SHP77 (cell line): ENCODE measurements around the gene KRT2.

Experiments used
- DNase-seq, 2 experiments: peaks; one replicate each; lab custom pipeline; 2025; lab: John Stamatoyannopoulos, UW

The KRT2 gene

GRCh38 chr12:52651726-52652261, at the start of gene KRT2:
KRT2 (minus strand) TSS chr12:52652211; CDS start chr12:52652142, 69 bp downstream.
- DNase-seq = no peak

GRCh38 chr12:52701281-52701680, 49.3 kb upstream of the KRT2 start:
- no peak for DNase-seq

DNA sequence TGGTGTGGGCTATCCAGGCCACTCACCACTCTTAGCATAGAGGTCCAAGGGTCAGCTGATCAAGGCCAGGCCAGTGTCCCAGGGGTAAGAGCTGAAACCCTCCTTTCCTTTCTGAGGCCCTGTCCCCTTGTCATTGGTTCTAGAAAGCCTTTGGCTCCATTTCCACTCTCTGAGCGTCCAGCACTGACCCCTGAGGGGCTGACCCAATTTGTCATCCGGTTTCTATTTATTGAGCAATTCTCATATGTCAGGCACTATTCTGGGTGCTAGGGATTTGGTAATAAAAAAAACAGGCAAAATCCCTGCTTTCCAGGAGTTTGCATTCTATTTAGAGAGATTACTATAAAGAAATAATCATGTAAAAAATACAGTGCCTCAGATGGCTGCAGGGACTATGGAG, 47.9 kb upstream of the KRT2 start:
- DNase-seq = no peak

GRCh38 chr12:52699373-52699772, 47.4 kb upstream of the KRT2 start:
- no peak for DNase-seq

DNA sequence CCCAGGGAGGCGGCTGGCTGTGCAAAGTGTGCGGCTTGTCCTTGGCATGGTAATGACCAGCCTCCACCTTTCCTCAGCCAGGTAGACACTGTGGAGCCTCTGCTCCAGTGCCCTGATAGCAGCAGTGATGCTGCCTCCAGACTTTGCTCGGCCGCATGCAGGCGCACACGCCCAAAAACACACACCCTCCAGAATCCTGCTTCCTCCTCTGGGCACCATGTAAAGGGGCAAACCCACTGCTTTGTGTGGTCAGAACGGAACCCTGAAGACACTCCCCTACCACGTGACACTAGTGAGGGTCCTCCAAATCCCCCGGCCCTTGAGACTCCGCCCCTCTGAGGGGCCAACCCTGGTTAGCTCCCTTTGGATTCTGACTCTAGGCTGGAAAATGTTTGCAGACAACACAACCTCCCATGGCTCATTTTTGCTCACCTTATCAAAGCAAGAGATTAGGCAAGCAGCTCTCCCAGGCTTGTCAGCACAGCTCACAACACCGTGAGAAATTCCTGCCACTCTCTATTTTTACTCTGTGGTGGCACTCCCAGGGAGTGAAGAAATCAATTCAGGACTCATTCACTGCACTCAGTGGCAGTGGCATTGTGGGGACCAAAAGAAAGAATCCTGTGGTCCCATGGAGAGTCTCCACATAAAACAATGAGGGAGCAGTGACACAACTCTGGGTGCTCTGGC, 46.8 kb upstream of the KRT2 start:
- DNase-seq = no peak

DNA sequence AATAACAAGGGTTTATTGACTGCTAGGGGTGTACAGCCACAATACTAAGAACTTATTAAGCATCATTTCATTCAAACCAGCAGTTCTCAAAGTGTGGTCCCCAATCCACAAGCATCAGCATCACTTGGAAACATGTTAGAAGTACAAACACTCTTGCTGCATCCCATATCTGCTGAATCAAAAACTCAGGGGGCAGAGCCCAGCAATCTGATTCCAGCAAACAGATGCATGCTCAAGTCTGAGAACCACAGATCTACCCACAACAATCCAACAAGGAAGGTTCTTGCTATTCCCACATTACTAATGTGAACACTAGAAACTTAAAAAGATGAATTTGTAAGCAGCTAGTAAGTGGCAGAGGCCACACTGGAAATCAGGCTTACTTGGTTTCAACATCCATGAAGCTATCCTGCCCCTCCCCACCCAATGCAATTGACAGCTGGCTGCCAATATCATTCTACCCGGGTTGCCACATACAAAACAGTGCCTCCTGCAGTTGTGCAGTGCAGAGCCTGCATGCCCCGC, 45.1 kb upstream of the KRT2 start:
- no peak for DNase-seq

- no peak for DNase-seq
Measured at GRCh38 chr12:52696588-52696987, 44.6 kb upstream of the KRT2 start.

- no peak for DNase-seq
Measured at GRCh38 chr12:52695039-52695438, 43.0 kb upstream of the KRT2 start.

DNA sequence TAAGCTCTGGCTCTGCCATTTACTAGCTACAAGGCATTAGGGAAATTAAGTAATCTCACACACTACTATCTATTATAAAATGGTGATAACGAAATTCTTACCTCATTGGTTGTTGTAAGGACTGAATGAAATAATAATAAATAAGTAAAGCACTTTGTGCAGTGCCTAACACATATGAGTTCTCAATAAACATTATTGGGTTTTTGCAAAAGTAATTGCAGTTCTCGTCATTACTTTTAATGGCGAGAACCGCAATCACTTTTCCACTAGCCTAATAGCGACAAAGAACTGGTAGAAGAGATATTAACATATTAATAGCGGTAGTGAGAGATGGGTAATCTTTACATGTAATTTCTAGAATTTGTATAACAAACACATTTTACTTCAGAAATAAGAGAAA, 42.1 kb upstream of the KRT2 start:
- no peak for DNase-seq

- no peak for DNase-seq
Measured at GRCh38 chr12:52693261-52693660, 41.2 kb upstream of the KRT2 start.

DNA sequence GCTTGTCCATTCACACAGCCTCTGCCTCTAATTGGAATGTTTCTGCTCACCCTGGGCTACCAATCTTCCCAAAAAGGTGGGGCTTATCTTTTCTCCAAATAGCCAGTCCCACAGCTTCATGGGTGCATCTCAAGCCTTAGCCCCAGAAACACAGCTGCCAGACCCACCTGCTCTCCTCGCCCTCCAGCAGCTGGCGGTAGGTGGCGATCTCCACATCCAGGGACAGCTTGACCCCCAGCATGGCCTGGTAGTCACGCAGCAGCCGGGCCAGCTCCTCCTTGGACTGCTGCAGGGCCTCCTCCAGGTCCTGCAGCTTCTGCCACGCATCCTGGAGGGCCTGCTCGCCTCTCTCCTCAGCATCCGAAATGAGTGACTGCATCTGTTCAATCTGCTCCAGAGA, 40.2 kb upstream of the KRT2 start:
- peak; percentile 6 to 12 for DNase-seq

DNA sequence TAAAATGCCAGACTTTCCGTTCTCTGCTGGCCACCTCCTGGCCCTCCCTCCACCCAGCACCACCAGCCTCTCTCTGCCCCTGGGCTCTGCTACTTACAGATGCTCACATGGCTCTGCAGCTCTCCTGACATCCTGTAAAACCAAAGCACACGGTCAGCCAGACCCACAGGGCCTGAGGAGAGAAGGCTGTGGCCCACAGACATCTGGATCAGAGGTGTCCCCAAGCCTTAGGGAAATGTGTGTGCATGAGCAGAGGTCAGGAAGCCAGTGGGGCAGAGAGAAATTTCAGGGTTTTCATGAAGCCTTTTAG, 39.8 kb upstream of the KRT2 start:
- no peak for DNase-seq

DNA sequence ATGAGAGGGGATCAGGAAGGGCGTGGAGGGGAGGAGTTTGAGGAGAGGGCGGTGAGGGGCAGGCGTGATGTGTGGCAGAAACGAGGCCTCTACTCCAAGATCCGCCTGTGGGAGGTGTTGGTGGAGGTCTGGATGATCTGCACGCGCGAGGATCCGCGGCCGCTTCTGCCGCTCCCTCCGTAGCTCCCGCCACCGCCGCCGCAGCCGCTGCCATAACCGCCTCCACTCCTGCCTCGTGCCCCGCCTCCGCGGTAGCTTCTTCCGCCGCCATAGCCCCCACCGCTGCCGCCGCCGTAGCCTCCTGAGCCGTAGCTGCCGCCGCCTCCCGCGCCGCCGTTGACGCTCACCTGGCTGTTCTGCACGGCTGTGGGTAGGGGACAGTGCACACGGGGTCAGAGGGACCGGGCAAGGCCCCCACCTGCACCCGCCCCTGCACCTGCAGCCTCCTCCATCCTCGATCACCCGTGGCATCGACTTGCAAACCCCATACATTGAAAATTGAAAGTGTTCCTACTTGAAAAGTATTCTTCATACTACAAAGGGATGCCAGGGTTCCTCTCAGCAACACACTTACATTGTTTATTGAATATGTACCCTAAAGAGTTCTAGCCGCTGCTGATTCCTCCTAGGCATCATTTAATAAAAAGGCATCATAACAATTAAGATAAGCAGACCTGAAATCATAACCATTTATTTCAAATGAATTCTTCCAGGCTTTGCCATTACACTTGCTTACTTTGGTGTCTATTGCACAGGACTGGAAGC, 39.2 kb upstream of the KRT2 start:
- no peak for DNase-seq

DNA sequence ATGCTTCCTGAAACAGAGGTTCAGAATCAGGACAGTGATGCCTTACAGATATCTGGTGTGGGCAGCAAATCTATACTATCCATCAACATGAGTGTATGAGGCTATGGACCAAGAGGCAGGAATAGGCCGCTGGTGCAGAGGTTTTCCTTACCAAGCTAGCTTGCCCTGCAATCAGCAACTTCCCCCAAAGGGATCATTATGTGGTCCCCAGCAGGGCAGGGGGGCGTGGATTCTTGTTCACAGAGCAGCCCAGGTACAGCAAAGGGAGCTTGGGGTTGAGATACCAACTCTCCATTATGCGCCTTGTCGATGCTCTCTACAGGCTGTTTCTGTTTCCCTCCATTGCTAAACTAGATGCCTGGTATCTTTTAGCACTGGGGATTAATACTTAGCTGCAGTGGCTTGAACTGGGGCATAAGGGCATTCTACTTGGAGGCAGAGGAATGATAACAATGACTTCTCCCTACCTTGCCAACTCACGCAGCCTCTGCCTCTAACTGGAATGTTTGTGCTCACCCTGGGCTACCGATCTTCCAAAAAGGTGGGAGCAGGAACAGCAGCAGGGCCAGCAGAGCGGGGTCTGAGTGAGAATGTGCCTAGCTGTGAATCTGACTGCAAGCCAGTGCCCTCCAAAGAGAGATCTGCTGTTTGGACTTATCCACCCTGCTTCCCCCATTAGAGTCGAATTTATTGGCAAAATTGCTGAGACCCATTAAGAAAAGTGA, 38.5 kb upstream of the KRT2 start:
- DNase-seq = no peak

- no peak for DNase-seq
Measured at GRCh38 chr12:52689936-52690335, 37.9 kb upstream of the KRT2 start.

DNA sequence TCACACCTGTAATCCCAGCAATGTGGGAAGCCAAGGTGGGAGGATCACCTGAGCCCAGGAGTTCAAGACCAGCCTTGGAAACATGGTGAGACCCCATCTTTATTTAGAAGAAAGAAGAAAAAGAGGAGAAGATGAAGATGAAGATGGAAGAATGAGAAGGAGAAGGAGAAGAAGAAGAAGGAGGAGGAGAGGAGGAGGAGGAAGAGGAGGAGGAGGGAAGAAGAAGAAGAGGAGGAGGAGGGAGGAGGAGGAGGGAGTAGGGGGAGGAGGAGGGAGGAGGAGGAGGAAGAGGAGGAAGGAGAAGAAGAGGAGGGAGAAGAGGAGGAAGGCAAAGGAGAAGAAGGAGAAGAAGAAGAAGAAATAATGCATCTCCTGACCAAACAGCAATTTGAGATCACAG, 37.2 kb upstream of the KRT2 start:
- no peak for DNase-seq

DNA sequence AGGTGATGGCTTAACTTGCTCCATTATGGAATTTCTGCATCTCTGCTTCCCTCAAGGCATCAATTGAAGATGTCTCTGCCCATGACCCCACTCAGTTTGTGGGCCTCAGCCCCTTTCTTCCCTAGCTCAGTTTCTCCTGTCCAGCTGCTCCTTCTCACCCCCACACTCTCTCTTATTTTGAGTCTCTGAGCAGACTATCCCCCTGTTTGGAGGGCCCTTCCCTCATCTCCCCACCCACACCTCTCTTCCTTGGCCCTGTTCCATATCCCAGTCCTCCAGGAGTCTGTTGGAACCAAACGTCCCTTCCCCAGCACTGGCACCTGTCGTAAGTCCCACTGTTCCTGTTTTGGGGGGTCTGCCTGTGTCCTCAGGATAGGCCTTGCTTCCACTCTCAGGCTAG, 36.5 kb upstream of the KRT2 start:
- no peak for DNase-seq

DNA sequence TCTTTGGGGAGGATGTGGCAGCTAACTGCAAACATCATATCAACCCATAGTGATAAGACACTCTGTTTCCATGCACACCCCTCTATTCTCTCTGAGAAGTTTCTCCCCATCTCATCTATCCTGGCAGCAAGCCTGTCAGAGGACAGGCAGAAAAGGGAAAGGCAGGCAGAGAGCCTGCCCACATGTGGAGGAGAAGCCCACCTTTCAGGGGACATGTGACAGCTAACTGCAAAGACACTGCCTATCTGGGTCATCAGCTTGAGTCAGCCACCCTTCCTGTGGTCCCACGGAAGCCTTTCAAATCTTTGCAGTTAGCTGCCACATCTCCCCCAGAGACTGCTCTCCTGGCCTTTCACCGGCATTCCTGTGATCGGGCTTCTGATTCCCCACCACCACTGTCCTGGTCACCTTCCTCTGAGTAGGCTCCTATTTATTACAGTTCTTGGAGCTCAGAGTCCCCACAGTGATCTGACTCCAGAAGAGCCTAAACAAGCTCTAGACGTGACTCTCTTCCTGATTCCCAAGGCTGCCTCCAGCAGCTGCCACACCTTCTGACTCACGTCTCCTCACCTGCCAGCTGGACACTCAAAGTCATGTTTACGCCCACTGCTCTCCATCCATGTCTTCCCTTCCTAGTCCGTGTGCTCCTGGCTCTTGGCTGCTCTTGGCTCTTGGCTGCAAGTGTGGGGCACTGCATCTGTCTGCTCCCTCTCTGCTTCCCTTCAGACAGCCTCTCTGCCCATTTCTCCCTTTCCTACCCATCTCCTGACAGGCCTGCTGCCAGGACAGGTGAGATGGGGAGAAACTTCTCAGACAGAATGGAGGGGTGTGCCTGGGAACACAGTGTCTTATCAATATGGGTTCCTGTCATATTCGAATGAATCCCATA, 35.7 kb upstream of the KRT2 start:
- no peak for DNase-seq

DNA sequence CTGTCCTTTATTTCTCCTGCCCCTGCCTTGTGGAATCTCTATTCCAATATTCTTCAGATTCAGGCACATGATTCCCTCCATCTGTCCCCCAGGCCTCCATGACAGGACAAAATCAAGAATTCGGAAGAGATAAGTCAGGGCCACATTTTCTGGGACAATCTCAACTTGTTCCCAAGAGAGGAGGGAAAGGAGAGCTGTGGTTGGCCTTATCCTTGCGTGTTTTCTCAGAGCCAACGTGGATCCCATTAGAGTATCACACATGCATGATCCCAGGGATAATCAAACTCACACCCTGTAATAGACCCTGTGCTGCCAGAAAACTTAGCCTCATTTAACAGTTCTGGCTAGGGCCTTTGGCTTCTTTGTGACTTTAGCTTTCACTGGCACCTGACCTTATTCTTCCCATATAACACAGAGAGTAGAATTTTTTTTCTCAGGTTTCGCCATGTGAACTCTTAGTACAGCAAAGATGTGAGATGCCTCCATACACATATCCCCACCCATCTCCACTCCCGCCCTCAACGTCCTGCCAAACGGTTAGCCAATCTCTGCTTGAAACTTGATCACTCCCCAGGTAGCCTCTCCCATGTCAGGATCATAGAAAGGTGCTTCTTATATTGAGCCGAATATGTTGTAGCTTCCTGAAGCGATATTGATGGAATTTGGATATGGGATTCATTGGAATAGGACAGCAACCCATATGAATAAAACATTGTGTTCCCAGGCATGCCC, 34.9 kb upstream of the KRT2 start:
- no peak for DNase-seq

DNA sequence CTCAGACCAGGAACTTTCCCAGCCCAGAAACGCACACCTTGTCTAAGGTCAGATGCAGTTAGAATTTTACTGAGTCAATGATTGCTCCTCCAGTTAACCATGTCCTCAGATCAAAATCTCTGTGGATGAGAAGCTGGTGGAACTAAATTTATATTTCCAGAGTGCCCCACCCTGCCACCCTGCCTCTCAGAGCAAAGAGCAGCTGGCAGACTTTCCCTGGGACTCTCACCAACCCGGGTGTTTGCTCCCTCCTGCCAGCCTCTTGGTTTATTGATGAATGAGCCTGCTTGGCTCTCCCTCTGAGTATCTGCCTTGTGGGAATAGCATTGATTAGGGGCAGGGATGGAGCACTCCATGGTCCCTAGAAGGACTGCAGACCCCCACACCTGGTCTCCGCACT, 34.1 kb upstream of the KRT2 start:
- DNase-seq = no peak

DNA sequence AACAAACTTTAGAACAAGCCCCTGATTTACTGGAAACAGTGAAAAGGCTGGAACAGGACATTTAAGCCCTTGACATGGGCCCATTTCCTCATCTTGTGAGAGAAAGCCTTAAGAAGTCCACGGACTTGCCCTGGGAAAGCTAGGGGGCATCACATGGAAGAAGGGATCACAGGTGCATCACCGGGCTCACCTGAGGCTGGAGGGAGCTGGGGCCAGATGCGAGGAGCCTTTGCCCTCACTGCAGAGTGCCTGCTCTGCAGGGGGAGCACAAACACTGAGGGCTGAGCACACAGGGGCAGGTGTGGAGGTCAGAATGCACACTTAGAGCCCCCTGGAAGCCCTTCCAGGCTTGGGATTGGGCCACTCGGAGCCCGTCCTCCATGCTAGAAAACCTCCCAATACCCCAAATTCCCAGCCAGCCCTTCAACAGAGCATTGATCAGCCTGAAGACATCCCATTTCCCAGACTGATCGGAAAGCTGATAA, 33.4 kb upstream of the KRT2 start:
- DNase-seq = no peak
